ENCODE data around the gene STRIP1.
"Not testable (repeated sequence)": the region's sequence is repeated elsewhere in the genome, so short reads cannot be mapped to it uniquely, and the experiment has no call there.

STRIP1 gene

DNA sequence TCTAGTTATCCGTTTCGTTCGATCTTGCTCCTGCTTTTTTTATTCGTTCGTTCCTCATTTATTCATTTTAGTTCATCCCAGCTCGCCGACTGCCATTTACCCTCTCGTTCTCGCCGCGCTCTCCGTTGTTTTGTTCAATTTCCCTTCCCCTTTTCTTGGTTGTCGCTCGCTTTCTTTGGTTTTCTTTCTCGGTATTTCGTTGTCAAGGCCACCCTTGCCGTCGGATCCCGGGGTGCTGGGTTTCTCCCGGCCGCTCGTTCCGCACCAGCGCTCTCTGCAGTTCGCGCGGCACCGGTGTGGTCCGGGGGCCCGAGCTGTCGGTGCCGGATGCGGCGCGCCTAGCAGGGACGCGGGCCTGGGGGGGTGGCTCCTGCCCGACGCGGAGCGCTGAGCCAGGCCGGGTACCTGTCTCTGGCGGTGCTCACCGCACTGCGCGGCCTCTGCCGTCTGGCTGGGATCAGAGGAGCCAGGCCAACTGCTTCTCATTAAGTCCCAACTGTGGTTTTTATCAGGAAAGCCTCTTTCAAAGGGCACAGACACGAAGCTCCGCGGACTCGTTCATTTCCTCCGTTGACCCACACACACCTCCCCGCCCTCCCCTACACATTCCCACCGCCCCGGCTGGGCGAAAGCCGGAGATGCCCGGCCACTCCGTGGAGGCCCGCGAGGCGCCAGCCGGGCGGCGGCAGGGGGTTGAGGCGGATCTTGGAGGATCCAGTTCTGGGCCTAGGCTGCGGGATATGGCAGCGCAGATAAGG, 34.4 kb downstream of the STRIP1 start:
- DNase-seq (ENCODE audit: low read depth in 2 of 2), result no peak

DNA sequence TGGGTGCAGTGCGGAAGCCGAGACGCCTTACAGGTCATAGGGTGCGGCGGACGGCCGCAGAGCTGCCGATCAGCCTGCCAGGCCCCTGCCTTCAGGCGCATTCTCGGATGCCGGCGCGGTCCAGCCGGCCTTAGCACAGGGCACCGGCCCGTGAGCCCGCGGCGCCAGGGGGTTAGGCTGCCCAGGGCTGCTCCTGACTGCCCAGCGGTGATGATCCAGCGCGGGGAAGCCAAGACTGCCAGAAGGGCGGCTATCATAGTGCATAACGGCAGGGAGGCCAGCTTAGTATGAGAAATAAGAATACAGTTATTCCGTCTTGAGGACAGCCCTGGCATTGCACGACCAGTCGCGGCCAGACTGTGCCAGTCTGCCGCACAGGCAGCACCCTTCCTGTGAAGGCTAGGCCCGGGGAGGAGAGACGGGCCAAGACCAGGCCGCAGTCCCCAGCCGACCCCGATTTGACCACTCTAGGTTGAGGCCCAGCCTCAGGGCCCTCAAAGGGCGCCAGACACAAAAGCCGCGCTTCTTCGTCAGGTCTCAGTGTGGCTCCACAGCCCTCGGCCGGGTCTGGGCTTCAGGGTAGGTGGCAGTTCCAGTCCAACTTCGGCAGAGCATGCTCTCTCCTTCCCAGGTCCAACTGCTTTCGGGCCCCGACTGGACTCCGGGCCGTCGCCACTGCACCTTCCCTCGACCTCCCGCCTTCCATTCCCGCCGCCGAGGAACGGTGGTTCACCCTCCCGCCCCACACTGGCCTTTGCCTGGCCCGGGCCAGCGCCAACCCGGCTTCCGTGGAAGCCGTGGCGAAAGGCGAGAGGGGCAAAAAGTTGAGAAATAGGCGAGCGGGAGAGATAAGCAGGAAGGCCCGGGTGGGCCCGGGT, 35.2 kb downstream of the STRIP1 start:
- no peak for DNase-seq (ENCODE audit: low read depth in 2 of 2)

DNA sequence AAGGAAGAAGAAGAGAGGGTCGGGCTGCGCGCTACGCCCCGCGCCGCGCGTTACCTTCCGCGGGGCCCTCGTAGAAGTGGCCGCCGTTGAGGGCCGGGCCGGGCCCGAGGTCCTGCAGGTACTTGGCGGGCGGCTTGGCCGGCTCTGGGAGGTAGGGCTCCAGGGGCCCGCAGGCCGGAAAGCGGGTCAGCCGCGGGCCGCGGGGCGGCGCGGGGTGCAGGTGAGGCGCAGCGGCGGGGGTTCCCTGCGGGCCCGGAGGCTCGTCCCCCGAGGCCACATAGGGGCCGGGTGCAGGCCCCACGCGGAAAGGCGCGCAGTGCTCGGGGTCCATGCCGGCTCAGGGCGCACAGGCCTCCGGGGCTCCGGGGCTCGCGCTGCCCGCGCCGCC, 35.9 kb downstream of the STRIP1 start:
- no peak for DNase-seq (ENCODE audit: low read depth in 2 of 2)

DNA sequence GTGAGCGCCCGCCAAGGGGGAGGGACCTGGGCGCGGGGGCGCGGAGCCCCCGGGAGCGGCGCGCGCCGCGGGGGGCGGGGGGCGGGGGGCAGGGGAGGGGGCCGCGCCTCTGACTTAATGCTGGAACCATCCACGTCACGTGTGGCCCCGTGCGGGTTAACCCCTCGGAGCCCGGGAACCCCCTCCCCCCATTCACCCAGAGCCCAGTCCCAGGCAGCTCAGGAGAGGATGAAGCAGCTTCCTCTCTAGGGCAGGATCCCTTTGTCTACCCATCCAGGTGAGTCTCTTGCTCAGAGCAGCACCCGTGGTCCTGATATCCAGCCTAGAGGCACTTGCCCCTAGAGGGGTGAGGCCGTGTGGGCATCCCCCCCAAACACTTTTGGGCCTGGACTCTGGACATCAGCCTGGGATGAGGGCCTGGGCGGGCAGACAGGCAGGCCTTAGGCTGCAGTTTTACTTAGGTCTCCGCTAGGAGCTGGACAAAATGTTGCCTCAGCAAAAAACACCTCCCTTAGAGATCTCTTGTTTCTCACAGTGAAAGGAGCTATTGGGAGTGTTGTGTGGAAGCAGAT, 36.3 kb downstream of the STRIP1 start, which contains the start of gene ALX3:
TSS of gene ALX3 (minus strand) at position 2 of the 572 bp plus-strand sequence. CDS start 60 bp downstream, outside the sequence.
- DNase-seq (ENCODE audit: low read depth in 2 of 2), result no peak

DNA sequence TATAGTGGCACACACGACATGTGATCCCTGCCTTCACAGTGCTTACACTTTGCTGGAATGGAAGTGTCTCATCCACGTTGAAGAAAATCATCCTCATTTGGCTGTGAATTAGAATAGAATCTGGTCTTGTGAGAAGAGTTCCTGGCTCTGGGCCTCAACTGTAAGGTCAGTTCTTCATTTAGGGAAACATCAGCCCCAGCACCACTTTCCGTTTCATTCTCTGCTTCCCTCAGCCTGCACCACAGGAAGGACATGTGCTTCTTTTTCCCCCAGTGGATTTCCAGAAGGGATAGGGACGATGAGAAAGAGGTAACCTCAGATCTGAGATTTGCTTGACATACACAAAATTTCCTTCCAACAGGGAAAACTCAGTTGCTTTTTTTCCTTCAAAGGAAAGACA, 39.7 kb downstream of the STRIP1 start:
- DNase-seq (ENCODE audit: low read depth in 2 of 2), result no peak

DNA sequence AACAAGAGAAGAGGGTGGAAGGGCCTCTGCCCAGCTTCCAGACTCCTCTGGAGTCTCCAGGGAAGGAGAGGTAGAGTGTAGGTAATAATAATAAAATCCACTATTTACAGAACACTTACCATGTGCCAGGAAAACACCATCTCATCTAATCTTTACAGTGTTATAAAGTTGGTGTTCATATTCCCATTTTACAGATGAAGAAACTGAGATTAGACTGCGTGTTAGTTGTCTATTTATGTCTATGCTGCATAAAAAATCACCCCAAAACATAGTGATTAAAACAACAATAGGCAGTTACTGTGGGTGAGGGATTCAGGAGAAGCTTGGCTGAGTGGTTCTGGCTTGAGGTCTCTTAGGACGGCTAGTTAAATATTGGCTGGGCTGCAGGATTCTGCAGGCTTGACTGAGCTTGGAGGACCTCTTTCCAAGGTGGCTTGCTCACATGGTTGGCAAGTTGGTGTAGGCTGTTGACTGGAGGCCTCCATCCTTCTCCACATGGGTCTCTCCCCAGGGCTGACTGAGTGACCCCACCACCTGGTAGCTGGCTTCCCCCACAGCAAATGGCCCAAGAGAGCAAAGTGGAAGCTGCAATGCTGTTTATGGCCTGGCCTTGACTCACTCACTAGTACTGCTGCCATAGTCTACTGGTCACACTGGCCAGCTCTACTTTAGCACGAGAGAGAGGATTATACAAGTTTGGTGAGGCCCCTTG, 42.5 kb downstream of the STRIP1 start:
- DNase-seq (ENCODE audit: low read depth in 2 of 2), result no peak

DNA sequence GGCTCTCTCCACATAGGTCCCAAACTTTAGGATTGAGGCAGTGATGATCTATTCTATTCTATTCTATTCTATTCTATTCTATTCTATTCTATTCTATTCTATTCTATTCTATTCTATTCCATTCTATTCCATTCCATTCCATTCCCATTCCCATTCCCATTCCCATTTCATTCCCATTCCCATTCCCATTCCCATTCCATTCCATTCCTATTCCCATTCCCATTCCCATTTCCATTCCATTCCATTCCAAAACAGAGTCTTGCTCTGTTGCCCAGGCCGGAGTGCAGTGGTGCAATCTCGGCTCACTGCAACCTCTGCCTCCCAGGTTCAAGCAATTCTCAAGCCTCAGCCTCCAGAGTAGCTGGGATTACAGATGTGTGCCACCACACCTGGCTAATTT, 45.6 kb downstream of the STRIP1 start:
- DNase-seq (ENCODE audit: low read depth in 2 of 2), result not testable (repeated sequence)

DNA sequence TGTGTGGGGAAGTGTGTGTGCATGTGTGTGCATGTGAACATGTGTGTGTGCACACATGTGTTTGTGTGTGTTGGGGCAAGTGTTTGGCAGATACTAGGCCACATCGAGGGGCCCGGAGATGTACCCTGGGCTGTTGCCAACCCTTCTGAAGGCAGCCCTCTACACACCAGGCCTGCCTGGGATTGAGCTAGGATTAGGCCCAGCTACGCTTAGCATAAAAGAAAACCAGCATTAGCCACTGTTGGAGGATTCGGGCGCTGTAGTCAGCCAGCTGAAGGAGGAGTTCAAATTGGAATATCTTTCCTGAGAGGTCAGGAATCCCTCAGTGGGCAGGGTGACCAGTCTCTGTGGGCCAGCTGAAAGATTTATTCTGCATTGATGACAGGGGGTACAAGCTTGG, 46.6 kb downstream of the STRIP1 start:
- DNase-seq (ENCODE audit: low read depth in 2 of 2), result no peak

DNA sequence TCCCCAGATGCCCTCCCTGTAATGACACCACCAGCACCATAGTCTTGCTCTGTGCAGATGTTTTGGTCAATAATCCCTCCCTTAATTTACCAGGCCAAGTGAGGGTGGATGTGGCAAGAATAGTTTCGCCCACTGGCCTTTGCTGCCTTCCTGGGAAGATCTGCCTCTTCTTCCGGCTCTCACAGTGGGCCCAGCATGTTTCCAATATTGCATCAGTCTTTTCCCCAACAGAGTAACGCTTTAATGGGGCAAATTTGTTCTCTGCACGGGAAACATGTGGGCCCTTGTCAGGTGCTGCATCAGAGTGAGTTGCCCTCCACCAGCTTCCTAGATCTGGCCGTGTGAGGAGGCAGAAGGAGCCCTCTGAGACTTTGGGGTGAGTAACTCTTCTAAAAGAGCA, 48.1 kb downstream of the STRIP1 start:
- DNase-seq (ENCODE audit: low read depth in 2 of 2), result no peak

DNA sequence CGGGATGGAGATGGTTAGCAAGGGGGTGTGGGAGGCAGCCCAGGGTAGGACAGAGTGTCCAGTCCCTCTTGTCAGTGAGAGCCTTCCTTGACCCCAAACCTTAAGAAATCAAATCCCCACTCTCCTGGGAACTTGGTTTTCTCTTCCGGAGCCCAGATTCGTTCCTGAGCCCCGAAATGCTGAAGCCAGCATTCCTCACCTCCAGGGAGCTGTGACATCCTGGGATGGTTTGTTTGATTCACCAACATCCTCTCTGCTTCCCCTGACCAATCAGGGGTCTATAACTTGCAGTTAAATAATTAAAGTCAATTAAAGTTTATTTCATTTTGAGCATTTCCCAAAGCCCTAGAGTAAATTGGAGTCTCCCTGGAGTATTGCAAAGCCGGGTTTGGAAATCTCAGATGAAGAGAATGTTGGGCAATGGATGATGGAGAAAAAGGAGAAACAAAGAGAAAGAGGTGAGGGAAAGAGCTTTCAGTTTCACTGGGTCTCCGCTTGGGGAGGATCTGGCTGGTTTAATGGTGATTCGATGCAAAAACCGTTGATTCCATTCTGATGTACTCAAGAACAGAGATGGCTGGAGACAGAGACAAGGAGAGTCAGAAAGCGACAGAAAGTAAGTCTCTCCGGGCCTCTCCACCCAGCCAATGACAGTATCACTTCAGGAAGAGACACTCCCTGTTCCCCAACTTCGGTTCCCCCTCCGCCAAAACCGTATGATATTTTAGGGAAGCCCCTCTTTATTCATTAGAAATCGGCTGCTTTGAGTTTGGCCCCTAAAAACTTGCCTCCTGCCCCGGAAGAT, 48.8 kb downstream of the STRIP1 start:
- no peak for DNase-seq (ENCODE audit: low read depth in 2 of 2)

DNA sequence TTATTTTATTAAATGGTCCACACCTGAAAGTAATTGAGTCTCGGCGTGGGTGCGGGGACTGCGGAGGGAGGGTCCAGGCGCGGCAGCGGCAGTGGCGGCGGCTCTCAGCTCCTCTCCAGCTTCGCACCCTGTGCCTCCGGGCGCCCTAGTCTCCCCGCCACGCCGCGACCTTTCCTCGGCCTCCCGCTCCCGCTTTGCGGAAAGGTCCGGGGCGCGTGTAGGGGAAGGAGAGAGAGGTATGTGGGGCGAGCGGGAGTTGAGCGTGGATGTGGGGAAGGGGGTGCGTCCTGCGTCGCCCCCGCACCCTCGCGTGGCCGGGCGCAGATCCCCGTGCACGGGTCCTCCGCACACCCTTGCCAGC, 49.4 kb downstream of the STRIP1 start:
- DNase-seq (ENCODE audit: low read depth in 2 of 2), result no peak

DNA sequence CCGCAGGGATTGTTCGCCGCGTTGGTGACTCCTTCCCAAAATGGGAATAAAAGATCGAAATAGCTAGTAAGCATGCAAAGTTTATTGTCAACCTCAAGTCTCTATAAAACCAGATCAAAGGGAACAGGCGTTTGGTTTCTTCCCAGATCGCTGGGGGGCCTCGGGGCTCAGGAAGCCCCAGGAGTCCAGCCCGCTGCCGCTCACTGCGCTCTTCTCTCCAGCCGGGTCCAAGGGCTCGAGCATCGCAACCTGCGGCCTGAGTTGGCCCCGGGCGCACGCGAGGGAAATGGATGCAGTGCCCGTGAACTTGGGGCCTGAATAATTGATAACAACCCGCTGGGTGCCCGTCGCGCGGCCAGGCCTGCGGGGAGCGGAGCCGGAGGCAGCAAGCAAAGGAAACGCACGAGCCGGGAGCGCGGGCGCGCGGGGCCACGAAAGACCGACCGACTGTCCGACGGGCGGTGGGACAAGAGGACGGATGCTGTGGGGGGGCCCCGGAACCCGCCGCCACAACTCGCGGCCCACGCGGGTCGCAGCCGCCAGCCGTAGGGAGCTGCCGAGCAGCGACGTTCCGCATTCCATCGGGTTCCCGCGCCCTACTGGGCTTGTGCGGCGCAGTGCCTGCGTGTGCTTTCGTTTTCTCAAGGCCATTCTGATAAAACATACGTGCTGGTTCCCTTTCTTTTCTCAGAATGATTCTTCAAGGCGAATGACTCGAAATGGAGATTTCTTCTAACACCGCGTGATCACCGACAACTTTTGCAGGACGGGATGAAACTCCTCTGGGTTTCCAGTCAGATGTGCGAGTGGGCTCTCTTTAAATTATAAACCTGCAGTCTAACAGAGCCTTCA, 50.0 kb downstream of the STRIP1 start:
- DNase-seq (ENCODE audit: low read depth in 2 of 2), result peak in 1 of 2 experiments; percentile 3

DNA sequence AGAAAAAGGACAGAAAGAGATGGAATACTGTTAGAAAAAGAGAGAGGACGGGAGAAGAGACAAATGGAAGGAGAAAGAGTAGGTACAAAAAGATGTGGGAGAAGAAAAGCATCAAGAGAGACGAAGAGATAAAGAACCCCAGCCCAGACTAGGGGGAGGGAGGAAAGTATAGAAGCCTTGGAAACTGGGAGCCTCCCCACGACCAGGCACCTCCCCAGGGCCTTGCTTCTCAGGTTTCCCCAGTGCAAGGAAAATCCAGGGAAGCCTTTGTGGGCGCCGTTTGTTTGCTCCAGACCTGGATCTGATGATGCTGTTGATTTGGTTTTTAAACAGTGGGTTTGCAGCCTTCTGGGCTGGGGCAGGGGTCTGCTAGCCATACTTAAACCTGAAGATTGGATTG, 51.2 kb downstream of the STRIP1 start:
- DNase-seq (ENCODE audit: low read depth in 2 of 2), result no peak

DNA sequence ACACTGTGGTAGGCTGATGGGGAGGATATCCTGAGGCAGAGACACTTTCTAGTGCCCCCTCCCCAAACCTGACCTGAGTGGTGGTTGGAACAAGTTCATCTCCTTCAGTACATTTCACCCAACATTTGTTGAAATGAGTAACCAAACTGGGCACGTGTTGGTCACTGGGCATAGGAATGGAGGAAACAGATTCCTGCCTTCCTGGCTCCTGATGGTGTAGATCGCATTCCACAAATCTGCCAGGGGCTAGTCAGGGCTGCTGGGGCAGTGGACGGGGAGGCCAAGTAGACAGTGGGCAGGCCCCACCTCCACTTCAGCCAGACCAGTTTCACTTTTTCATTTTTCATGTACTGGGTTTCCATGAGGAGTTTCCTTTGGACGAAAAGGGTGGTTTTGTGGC, 52.5 kb downstream of the STRIP1 start:
- no peak for DNase-seq (ENCODE audit: low read depth in 2 of 2)

DNA sequence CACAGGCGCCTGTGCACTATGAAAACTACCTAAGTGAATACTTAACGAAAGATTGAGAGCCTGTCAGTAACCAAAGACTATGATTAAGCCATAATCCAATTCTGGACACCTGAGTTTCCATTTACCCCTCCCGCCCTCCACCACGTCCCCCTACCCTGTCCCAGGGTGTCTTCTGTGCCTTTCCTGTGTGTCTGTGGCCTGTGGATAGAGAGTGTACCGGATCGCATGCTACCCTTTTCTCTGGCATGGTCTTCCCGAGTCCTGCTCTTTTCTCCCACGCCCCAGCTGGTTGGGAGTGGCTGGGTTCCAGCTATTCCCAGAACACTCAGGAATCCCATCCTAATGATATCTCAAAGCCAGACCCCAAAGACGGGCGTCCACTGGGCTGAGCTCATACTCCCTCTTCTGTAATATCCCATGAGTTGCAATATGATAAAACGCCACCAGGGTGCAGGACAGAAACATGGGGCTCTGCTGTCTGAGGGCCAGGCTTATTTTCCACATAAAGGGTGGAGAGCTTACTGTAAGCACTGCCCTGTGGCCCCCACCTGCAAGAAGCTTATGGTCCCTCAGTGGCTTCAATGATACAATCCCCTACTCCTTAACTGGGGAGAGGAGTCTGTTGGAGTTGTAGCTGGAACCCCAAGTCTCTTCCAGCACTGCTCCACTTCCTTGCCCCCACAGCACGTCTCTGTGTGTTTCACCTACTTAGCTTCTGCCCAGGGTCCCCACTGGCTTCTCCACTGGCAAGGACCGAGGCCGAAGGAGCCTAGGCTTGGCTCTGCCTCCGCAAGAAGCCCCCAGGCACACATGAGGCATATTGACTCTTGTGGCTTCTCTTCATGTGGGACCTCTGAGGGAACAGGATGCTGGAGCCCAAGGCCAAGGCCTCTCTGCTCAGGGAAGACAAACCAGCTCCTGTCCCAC, 53.7 kb downstream of the STRIP1 start:
- peak in 1 of 2 experiments; percentile 12 for DNase-seq (ENCODE audit: low read depth in 2 of 2)

DNA sequence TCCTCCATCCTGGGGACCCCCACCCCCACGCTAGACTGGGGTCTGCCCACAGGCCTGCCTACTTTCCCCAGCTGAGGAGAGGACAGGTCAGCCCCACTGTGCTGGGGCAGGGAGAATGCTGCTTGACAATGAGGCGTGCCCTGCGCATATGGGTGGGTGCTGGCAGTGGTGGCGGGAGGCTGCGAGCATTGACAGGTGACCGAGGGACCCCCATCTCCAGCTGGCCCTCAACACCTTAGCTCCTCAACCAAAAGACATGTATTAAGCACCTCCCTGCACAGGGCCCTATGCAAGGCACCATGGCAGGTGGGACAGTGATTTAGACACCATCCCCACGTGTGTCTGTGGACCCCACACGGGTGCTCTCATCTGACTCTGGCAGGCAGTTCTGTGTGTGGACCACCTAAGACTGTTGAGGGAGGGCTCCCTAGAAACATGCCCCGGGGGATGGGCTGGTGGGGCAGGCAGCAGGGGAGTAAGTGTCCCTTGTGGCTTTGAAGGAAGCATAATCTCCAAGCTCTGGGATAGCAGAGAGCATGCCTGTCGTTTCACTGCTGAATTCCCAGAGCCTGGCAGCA, 54.4 kb downstream of the STRIP1 start:
- DNase-seq (ENCODE audit: low read depth in 2 of 2), result no peak

DNA sequence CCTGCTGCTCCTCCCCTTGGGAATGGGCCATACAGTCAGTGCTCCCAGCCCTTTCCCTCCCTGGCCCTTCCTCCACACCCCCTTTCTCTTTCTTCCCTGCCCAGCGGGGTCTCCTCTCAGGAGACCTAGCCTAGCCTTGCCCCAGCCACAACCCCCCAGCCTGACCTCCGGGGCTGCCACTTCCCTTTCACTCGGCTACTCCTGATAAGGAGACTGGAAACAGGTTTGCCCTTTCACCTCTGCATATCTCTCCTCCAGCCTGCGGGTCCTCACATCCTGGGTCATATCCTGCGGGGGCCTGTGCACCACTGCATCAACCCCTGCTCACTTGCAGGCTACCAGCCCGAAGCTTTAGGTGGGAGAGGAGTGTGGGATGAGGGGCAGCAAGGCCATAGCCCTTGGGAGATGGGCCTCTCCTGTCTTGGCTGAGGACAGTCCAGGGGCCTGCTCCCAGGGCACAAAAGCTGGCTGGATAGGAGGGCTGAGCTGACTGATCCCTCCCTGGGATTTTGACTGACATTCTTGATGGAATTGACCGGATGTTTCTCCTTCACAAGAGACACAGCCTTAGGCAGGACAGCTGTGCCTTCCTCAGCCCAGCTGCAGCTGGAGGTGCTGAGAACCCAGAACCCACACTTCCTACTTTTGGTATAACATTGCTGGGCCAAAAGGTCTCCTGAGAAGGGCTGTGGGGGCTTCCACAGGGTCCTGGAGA, 55.3 kb downstream of the STRIP1 start:
- no peak for DNase-seq (ENCODE audit: low read depth in 2 of 2)

DNA sequence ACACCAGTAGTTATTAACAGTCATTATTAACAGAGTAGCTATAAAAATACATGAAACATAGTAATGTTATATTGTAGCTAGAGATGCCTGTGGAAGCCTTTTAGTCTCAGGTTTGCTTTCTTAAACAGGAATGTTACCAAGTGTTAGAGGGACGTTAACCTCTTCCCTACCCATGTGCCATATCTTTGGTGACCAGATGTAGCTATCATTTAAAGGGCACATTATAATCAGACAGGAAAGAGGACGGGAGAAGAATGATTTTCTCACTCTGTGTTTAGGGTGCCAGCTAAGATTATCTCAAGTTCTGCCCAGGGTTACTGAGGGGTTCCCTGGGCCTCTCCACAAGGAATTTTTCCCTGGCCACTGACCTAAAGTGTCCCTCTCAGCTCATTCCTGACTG, 57.0 kb downstream of the STRIP1 start:
- no peak for DNase-seq (ENCODE audit: low read depth in 2 of 2)

All from fibroblast of skin of left biceps (primary cell).